Amniotic epithelial cell (primary cell): ENCODE measurements around the gene OAS1.

ENCODE experiments used
- DNase-seq: peaks from one replicate; pipeline ENCODE4 v3.0.0-alpha.2; 2010; ENCODE audit warnings: low read depth

OAS1 gene

DNA sequence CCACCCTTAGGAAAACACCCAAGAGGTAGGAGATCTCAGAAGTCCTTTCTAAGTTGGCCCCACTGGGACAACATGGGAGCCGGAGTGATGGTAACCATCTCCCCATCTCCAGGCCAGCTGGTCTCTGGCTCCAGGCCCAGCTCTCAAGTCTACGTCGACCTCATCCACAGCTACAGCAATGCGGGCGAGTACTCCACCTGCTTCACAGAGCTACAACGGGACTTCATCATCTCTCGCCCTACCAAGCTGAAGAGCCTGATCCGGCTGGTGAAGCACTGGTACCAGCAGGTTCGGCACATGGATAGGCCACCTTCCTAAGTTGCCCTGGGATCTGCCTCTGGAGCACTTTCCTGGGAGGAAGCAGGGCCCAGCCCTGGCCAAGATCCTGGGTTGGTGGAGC is 60.5 kb downstream of the OAS1 start:
- no peak for DNase-seq

DNA sequence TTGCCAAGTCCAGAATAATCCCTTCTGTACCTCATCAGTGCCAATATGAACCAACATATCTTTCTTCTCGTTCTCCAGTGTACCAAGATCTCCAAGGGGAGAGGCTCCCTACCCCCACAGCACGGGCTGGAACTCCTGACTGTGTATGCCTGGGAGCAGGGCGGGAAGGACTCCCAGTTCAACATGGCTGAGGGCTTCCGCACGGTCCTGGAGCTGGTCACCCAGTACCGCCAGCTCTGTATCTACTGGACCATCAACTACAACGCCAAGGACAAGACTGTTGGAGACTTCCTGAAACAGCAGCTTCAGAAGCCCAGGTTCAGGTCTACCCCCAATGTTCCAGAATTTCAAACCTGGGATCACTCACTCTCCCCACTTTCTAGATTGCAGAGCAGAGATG is 61.1 kb downstream of the OAS1 start:
- no peak for DNase-seq
